H9 (cell line): ENCODE data around the gene RIC8A. TPM values are rescaled to one million over a fixed set of nuclear protein-coding genes. Genes with fewer than 3 reads are reported as not detected.

Experiments used
- DNase-seq: peaks from one replicate; pipeline ENCODE4 v3.0.0-alpha.2; 2017
- H2AFZ ChIP-seq: one replicate; pipeline ENCODE4 v1.6.1; 2013; ENCODE audit warnings: mild to moderate bottlenecking, low read length, control low read depth, moderate library complexity
- H2AK5ac ChIP-seq: 2 replicates; pipeline ENCODE4 v1.6.1; 2013; ENCODE audit warnings: low read length, control low read depth, mixed read lengths; ENCODE audit not compliant: insufficient read length
- H2BK120ac ChIP-seq: one replicate; pipeline ENCODE4 v1.6.1; 2013; ENCODE audit warnings: low read depth, mild to moderate bottlenecking, low read length, control low read depth, inconsistent platforms; ENCODE audit not compliant: poor library complexity, severe bottlenecking
- H2BK12ac ChIP-seq: 2 replicates; pipeline ENCODE4 v1.6.1; 2013; ENCODE audit warnings: low read length, control low read depth, mixed read lengths, low read depth; ENCODE audit not compliant: insufficient read length
- H2BK15ac ChIP-seq: 2 replicates; pipeline ENCODE4 v1.6.1; 2013; ENCODE audit warnings: low read depth, low read length, control low read depth
- H2BK20ac ChIP-seq: one replicate; pipeline ENCODE4 v1.6.1; 2013; ENCODE audit warnings: low read depth, mild to moderate bottlenecking, low read length, control low read depth, inconsistent platforms; ENCODE audit not compliant: poor library complexity, severe bottlenecking
- H2BK5ac ChIP-seq: 2 replicates; pipeline ENCODE4 v1.6.1; 2013; ENCODE audit warnings: low read length, control low read depth, mixed read lengths; ENCODE audit not compliant: insufficient read length
- H3K14ac ChIP-seq: 2 replicates; pipeline ENCODE4 v1.6.1; 2013; ENCODE audit warnings: low read length, control low read depth; ENCODE audit not compliant: insufficient read depth
- H3K18ac ChIP-seq: 2 replicates; pipeline ENCODE4 v1.6.1; 2013; ENCODE audit warnings: low read depth, mild to moderate bottlenecking, mixed read lengths, low read length, control low read depth; ENCODE audit not compliant: insufficient read length
- H3K23ac ChIP-seq: 2 replicates; pipeline ENCODE4 v1.6.1; 2013; ENCODE audit warnings: low read length, control low read depth, mixed read lengths, low read depth; ENCODE audit not compliant: insufficient read length
- H3K23me2 ChIP-seq: 2 replicates; pipeline ENCODE4 v1.6.1; 2013; ENCODE audit warnings: low read depth, mild to moderate bottlenecking, mixed read lengths, low read length, control low read depth; ENCODE audit not compliant: insufficient read length, poor library complexity, severe bottlenecking
- H3K27ac ChIP-seq: 2 replicates; pipeline ENCODE4 v1.5.1; 2013; ENCODE audit warnings: low read length, control low read depth, mixed read lengths, low read depth; ENCODE audit not compliant: insufficient read length
- H3K27me3 ChIP-seq: 2 replicates; pipeline ENCODE4 v1.6.1; 2013; ENCODE audit warnings: low read length, control low read depth, inconsistent platforms; ENCODE audit not compliant: insufficient read depth
- H3K4ac ChIP-seq: 2 replicates; pipeline ENCODE4 v1.6.1; 2013; ENCODE audit warnings: low read depth, mild to moderate bottlenecking, control low read depth, inconsistent platforms, low read length, moderate library complexity
- H3K4me1 ChIP-seq: 2 replicates; pipeline ENCODE4 v1.6.1; 2013; ENCODE audit warnings: low read length, control low read depth, inconsistent platforms; ENCODE audit not compliant: insufficient read depth
- H3K4me2 ChIP-seq: 2 replicates; pipeline ENCODE4 v1.6.1; 2013; ENCODE audit warnings: low read length, control low read depth, mixed read lengths; ENCODE audit not compliant: insufficient read length, insufficient read depth
- H3K56ac ChIP-seq: 2 replicates; pipeline ENCODE4 v1.6.1; 2013; ENCODE audit warnings: low read depth, mild to moderate bottlenecking, mixed read lengths, low read length, control low read depth; ENCODE audit not compliant: insufficient read length
- H3K79me1 ChIP-seq: 2 replicates; pipeline ENCODE4 v1.6.1; 2013; ENCODE audit warnings: low read depth, mild to moderate bottlenecking, moderate library complexity, low read length, control low read depth, inconsistent platforms; ENCODE audit not compliant: insufficient read depth, poor library complexity, severe bottlenecking
- H3K79me2 ChIP-seq: 2 replicates; pipeline ENCODE4 v1.6.1; 2013; ENCODE audit warnings: low read length, control low read depth, inconsistent platforms; ENCODE audit not compliant: insufficient read depth
- H3K9ac ChIP-seq: 2 replicates; pipeline ENCODE4 v1.6.1; 2013; ENCODE audit warnings: low read length, control low read depth, mixed read lengths; ENCODE audit not compliant: insufficient read length; ENCODE audit errors: extremely low read depth
- H3K9me3 ChIP-seq: one replicate; pipeline ENCODE4 v1.6.1; 2013; ENCODE audit warnings: low read depth, low read length, inconsistent platforms; ENCODE audit not compliant: control insufficient read depth
- H3T11ph ChIP-seq: one replicate; pipeline ENCODE4 v1.6.1; 2013; ENCODE audit warnings: mild to moderate bottlenecking, low read length, control low read depth, inconsistent platforms
- H4K20me1 ChIP-seq: one replicate; pipeline ENCODE4 v1.6.1; 2013; ENCODE audit not compliant: control insufficient read depth, insufficient read length, insufficient read depth
- H4K5ac ChIP-seq: 2 replicates; pipeline ENCODE4 v1.6.1; 2013; ENCODE audit warnings: low read depth, mild to moderate bottlenecking, mixed read lengths, low read length, control low read depth; ENCODE audit not compliant: insufficient read length
- H4K8ac ChIP-seq: replicated peaks from 2 replicates; pipeline ENCODE4 v1.6.1; 2013; ENCODE audit warnings: low read length, control low read depth, mixed read lengths, low read depth; ENCODE audit not compliant: insufficient read length
- H4K91ac ChIP-seq: 2 replicates; pipeline ENCODE4 v1.6.1; 2013; ENCODE audit warnings: low read depth, mild to moderate bottlenecking, moderate library complexity, mixed read lengths, low read length, control low read depth; ENCODE audit not compliant: insufficient read length
- H3K27ac Mint-ChIP-seq, 3 experiments: 2 replicates in 2 of 3; 3 replicates in 1 of 3; pipeline ENCODE4 v1.8.0; 2020 to 2021; ENCODE audit warnings: mixed read lengths in 3 of 3, mild to moderate bottlenecking in 1 of 3, moderate library complexity in 1 of 3
- H3K27me3 Mint-ChIP-seq: 2 replicates; pipeline ENCODE4 v1.8.0; 2021; ENCODE audit warnings: low read depth, mild to moderate bottlenecking, moderate library complexity, mixed read lengths
- H3K36me3 Mint-ChIP-seq, 3 experiments: 2 replicates in 2 of 3; 3 replicates in 1 of 3; pipeline ENCODE4 v1.8.0; 2020 to 2021; ENCODE audit warnings: low read depth in 3 of 3, mixed read lengths in 3 of 3; ENCODE audit not compliant: insufficient read depth in 1 of 3
- H3K4me1 Mint-ChIP-seq, 2 experiments: 2 replicates each; pipeline ENCODE4 v1.8.0; 2020; ENCODE audit warnings: mixed read lengths in 2 of 2
- H3K4me3 Mint-ChIP-seq, 2 experiments: 2 replicates in 1 of 2; 3 replicates in 1 of 2; pipeline ENCODE4 v1.8.0; 2020 to 2021; ENCODE audit warnings: mild to moderate bottlenecking in 2 of 2, mixed read lengths in 2 of 2, moderate library complexity in 1 of 2
- H3K9me3 Mint-ChIP-seq, 2 experiments: 2 replicates in 1 of 2; 3 replicates in 1 of 2; pipeline ENCODE4 v1.8.0; 2020; ENCODE audit warnings: mild to moderate bottlenecking in 2 of 2, mixed read lengths in 2 of 2, moderate library complexity in 1 of 2
- CTCF ChIP-seq: fragments of 200-600 bp; sonication (generic); conservative IDR thresholded peaks from 3 replicates; pipeline ENCODE4 v1.8.0; 2021; ENCODE audit warnings: antibody characterized with exemption, mild to moderate bottlenecking
- WGBS: extraction: QIAGEN DNeasy Blood & Tissue Kit; methylation state at CpG from one replicate; pipeline ENCODE4 v1.1.7; 2013; ENCODE audit warnings: missing lambda C conversion rate, low lambda C conversion rate, mixed read lengths; ENCODE audit not compliant: insufficient read length; ENCODE audit errors: extremely low coverage; 5-methylcytosine and 5-hydroxymethylcytosine counted together
- total RNA-seq: library from RNA; stranded (reverse); gene quantifications from 2 replicates; pipeline ENCODE4 v1.2.1, GENCODE V29; 2021

RIC8A gene
- total RNA-seq, 1 experiment from 2014 or later, result 94.9 TPM

GRCh38 chr11:201966-202365 is 5.5 kb upstream of the RIC8A start:
- H3K4me1 ChIP-seq, result no peaks in the 10 kb centered on the region; the same call in 1 of the 2 replicates
- no peak overlapping the region for H4K8ac ChIP-seq
- H3K18ac ChIP-seq, result no peak overlapping the region
- H3K27me3 Mint-ChIP-seq, result peaks cover 1% of the 10 kb centered on the region
- no peak overlapping the region; a peak in 1 of 7 replicates for H3K27ac Mint-ChIP-seq
- no peak overlapping the region for H4K5ac ChIP-seq
- no peak overlapping the region for H3K23ac ChIP-seq
- peaks cover 9 to 37% (median 23%) of the 10 kb centered on the region in 3 experiments for H3K36me3 Mint-ChIP-seq
- no peak overlapping the region for H4K91ac ChIP-seq
- peaks cover 0 to 6% of the 10 kb centered on the region in 2 experiments; a peak in 4 of 5 replicates for H3K9me3 Mint-ChIP-seq
- H2AK5ac ChIP-seq, result no peak overlapping the region
- no peak overlapping the region for H3K4me3 Mint-ChIP-seq
- H2BK12ac ChIP-seq, result no peak overlapping the region
- H3K14ac ChIP-seq, result no peak overlapping the region
- peaks cover 5% of the 10 kb centered on the region for H3K79me1 ChIP-seq
- H3K4me2 ChIP-seq, result no peak overlapping the region
- no peaks in the 10 kb centered on the region for H3K27me3 ChIP-seq
- no peak overlapping the region for H3T11ph ChIP-seq
- no peak overlapping the region for H3K56ac ChIP-seq
- no peaks in the 10 kb centered on the region for H3K9me3 ChIP-seq
- DNase-seq, result no peak
- no peak overlapping the region for H3K27ac ChIP-seq
- H2BK120ac ChIP-seq, result no peak overlapping the region
- peaks cover 6% of the 10 kb centered on the region for H3K23me2 ChIP-seq
- no peak overlapping the region for H2AFZ ChIP-seq
- H2BK5ac ChIP-seq, result no peak overlapping the region
- WGBS, result no CpG with 5 or more reads among the region's 15 CpGs
- no peak overlapping the region for H2BK15ac ChIP-seq
- H3K79me2 ChIP-seq, result no peaks in the 10 kb centered on the region; the same call in 1 of the 2 replicates
- no peak overlapping the region for H3K4ac ChIP-seq
- H3K9ac ChIP-seq, result no peak overlapping the region
- H2BK20ac ChIP-seq, result no peak overlapping the region
- H4K20me1 ChIP-seq, result no peaks in the 10 kb centered on the region
- peaks cover 5 to 9% of the 10 kb centered on the region in 2 experiments for H3K4me1 Mint-ChIP-seq
- no peak for TF ChIP-seq CTCF
